Measurements from ENCODE around the gene TCF7L2.

Gene TCF7L2

DNA sequence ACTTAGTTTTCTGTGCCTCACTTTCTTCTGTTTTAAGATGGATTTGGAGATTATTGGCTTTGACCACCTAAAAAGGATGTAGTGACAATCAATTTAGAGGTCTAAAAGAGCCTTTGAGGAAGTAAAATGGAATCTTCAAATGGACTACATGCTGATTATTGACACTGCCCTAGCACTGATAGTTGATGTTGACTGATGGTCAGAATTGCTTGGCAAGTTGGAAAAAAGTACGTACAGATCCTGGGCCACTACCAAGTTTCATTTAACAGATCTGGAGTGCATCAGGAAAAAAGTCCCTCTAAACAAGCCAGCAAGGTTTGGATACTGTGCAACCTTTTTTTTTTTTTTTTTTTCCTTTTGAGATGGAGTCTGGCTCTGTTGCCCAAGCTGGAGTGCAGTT is 81.1 kb downstream of the TCF7L2 start:
- H3K27me3 ChIP-seq (ENCODE audit: insufficient read depth, poor library complexity, severe bottlenecking) = no peaks in the 10 kb centered on the region
- no peak overlapping the region for H3K4me3 ChIP-seq (replicated peaks; ENCODE audit: insufficient read depth, low read length)
- no peak for DNase-seq (ENCODE audit: low read depth in 1 of 2, low spot score in 1 of 2)
- TF ChIP-seq, protein P1, sequence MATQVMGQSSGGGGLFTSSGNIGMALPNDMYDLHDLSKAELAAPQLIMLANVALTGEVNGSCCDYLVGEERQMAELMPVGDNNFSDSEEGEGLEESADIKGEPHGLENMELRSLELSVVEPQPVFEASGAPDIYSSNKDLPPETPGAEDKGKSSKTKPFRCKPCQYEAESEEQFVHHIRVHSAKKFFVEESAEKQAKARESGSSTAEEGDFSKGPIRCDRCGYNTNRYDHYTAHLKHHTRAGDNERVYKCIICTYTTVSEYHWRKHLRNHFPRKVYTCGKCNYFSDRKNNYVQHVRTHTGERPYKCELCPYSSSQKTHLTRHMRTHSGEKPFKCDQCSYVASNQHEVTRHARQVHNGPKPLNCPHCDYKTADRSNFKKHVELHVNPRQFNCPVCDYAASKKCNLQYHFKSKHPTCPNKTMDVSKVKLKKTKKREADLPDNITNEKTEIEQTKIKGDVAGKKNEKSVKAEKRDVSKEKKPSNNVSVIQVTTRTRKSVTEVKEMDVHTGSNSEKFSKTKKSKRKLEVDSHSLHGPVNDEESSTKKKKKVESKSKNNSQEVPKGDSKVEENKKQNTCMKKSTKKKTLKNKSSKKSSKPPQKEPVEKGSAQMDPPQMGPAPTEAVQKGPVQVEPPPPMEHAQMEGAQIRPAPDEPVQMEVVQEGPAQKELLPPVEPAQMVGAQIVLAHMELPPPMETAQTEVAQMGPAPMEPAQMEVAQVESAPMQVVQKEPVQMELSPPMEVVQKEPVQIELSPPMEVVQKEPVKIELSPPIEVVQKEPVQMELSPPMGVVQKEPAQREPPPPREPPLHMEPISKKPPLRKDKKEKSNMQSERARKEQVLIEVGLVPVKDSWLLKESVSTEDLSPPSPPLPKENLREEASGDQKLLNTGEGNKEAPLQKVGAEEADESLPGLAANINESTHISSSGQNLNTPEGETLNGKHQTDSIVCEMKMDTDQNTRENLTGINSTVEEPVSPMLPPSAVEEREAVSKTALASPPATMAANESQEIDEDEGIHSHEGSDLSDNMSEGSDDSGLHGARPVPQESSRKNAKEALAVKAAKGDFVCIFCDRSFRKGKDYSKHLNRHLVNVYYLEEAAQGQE (IDR thresholded peaks at IDR 0.05; ENCODE audit: insufficient replicate concordance, low read depth) = no peak
- TF ChIP-seq GABPA (IDR thresholded peaks at IDR 0.05; ENCODE audit: low read depth) (no peak), SPI1 (IDR thresholded peaks at IDR 0.05; ENCODE audit: borderline replicate concordance, low read depth) (no peak), POLR2AphosphoS5 (IDR thresholded peaks at IDR 0.05; ENCODE audit: low read depth) (no peak)
- TF ChIP-seq, protein P2, sequence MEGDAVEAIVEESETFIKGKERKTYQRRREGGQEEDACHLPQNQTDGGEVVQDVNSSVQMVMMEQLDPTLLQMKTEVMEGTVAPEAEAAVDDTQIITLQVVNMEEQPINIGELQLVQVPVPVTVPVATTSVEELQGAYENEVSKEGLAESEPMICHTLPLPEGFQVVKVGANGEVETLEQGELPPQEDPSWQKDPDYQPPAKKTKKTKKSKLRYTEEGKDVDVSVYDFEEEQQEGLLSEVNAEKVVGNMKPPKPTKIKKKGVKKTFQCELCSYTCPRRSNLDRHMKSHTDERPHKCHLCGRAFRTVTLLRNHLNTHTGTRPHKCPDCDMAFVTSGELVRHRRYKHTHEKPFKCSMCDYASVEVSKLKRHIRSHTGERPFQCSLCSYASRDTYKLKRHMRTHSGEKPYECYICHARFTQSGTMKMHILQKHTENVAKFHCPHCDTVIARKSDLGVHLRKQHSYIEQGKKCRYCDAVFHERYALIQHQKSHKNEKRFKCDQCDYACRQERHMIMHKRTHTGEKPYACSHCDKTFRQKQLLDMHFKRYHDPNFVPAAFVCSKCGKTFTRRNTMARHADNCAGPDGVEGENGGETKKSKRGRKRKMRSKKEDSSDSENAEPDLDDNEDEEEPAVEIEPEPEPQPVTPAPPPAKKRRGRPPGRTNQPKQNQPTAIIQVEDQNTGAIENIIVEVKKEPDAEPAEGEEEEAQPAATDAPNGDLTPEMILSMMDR (IDR thresholded peaks at IDR 0.05; ENCODE audit: insufficient read depth, low read length) = no peak
- no peak overlapping the region for H3K27ac ChIP-seq (replicated peaks)

DNA sequence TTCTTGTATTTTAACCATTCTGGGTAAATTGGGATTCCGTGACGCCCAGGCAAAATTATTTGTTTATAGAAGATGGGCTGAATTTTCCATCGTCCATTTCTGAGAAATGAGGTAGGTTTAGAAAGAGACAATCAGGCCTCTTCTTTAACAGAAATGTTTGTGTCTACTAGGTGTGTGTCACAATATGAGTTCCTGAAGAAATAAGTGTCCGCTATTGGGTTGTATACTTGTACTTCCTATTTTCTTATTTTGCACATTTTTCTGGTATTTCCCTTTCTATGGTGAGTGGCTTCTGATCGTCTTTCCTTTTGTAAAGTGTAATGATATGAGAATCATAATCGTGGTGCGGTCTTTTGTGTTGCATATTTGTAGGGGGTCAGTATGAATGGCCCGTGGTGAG is 83.9 kb downstream of the TCF7L2 start:
- H3K27me3 ChIP-seq (ENCODE audit: insufficient read depth, poor library complexity, severe bottlenecking) = no peaks in the 10 kb centered on the region
- H3K27ac ChIP-seq (replicated peaks) = no peak overlapping the region
- no peak for DNase-seq (ENCODE audit: low read depth in 1 of 2, low spot score in 1 of 2)
- no peak overlapping the region for H3K4me3 ChIP-seq (replicated peaks; ENCODE audit: insufficient read depth, low read length)
- TF ChIP-seq POLR2AphosphoS5 (IDR thresholded peaks at IDR 0.05; ENCODE audit: low read depth) (no peak), SPI1 (IDR thresholded peaks at IDR 0.05; ENCODE audit: borderline replicate concordance, low read depth) (no peak), GABPA (IDR thresholded peaks at IDR 0.05; ENCODE audit: low read depth) (no peak)
- TF ChIP-seq, protein P2 (IDR thresholded peaks at IDR 0.05; ENCODE audit: insufficient read depth, low read length) = no peak
- TF ChIP-seq, protein P1 (IDR thresholded peaks at IDR 0.05; ENCODE audit: insufficient replicate concordance, low read depth) = no peak

DNA sequence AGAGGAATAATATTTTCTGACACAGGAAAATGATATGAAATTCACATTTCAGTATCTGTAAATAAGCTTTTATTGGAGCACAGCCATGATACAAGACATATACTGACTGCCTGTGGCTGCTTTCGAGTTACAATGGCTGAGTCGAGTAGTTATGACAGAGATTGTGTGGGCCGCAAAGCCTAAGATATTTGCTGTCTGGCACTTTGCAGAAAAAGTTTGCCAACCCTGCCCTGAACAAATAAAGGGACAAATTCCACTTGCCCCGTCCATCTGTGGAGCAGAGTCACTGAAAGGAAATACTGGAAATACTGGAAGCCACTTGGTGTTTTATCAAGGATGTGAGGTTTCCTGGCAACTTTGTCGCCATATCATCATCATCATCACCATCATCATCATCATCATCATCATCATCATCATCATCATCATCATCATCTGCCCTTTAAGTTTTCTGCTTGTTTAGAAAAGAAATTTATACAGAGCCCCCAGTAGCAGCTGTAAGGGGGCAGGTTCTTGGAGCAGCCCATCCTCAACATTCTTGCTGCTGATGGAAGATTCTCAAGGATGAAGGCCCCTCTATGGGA is 85.8 kb downstream of the TCF7L2 start:
- no peak for DNase-seq (ENCODE audit: low read depth in 1 of 2, low spot score in 1 of 2)
- Histone ChIP-seq H3K27ac (replicated peaks) (no peak overlapping the region), H3K27me3 (ENCODE audit: insufficient read depth, poor library complexity, severe bottlenecking) (no peaks in the 10 kb centered on the region), H3K4me3 (replicated peaks; ENCODE audit: insufficient read depth, low read length) (no peak overlapping the region)
- TF ChIP-seq GABPA (IDR thresholded peaks at IDR 0.05; ENCODE audit: low read depth) (no peak), POLR2AphosphoS5 (IDR thresholded peaks at IDR 0.05; ENCODE audit: low read depth) (no peak), SPI1 (IDR thresholded peaks at IDR 0.05; ENCODE audit: borderline replicate concordance, low read depth) (no peak)
- TF ChIP-seq, protein P2 (IDR thresholded peaks at IDR 0.05; ENCODE audit: insufficient read depth, low read length) = no peak
- TF ChIP-seq, protein P1 (IDR thresholded peaks at IDR 0.05; ENCODE audit: insufficient replicate concordance, low read depth) = no peak
